Neuronal stem cell (in vitro differentiated cells): ENCODE data around the gene AVPI1. TPM values are rescaled to one million over a fixed set of nuclear protein-coding genes. Genes with fewer than 3 reads are reported as not detected.

Source experiments
- DNase-seq: peaks from one replicate; pipeline ENCODE4 v3.0.0-alpha.2; 2013; ENCODE audit warnings: low spot score
- H2AFZ ChIP-seq: one replicate; pipeline ENCODE4 v1.6.1; 2013; ENCODE audit warnings: mild to moderate bottlenecking, low read length, inconsistent platforms
- H2AK5ac ChIP-seq: 2 replicates; pipeline ENCODE4 v1.6.1; 2013; ENCODE audit warnings: low read depth, mild to moderate bottlenecking, inconsistent platforms, low read length, moderate library complexity, mixed read lengths
- H2BK120ac ChIP-seq: 2 replicates; pipeline ENCODE4 v1.6.1; 2013; ENCODE audit warnings: low read depth, mild to moderate bottlenecking, inconsistent platforms, low read length, moderate library complexity, mixed read lengths
- H2BK12ac ChIP-seq: one replicate; pipeline ENCODE4 v1.6.1; 2013; ENCODE audit warnings: low read length, inconsistent platforms
- H2BK15ac ChIP-seq: 2 replicates; pipeline ENCODE4 v1.6.1; 2013; ENCODE audit warnings: mild to moderate bottlenecking, low read length, inconsistent platforms, mixed read lengths
- H2BK5ac ChIP-seq: one replicate; pipeline ENCODE4 v1.6.1; 2013; ENCODE audit warnings: inconsistent platforms, mild to moderate bottlenecking, low read length, moderate library complexity
- H3K14ac ChIP-seq: one replicate; pipeline ENCODE4 v1.6.1; 2013; ENCODE audit warnings: low read length, inconsistent platforms
- H3K18ac ChIP-seq: 2 replicates; pipeline ENCODE4 v1.6.1; 2013; ENCODE audit warnings: low read length, inconsistent platforms
- H3K23ac ChIP-seq: 2 replicates; pipeline ENCODE4 v1.6.1; 2013; ENCODE audit warnings: low read depth, mild to moderate bottlenecking, mixed read lengths, low read length, inconsistent platforms; ENCODE audit not compliant: poor library complexity
- H3K27ac ChIP-seq: replicated peaks from 3 replicates; pipeline ENCODE4 v1.5.1; 2013; ENCODE audit warnings: low read length, inconsistent platforms
- H3K27me3 ChIP-seq, 3 experiments: 2 replicates each; pipeline ENCODE4 v1.6.1; 2013; ENCODE audit warnings: low read length in 3 of 3, mild to moderate bottlenecking in 2 of 3, inconsistent platforms in 1 of 3, low read depth in 1 of 3, mixed read lengths in 1 of 3, moderate library complexity in 1 of 3; ENCODE audit not compliant: control insufficient read depth in 3 of 3, insufficient read depth in 3 of 3
- H3K36me3 ChIP-seq, 2 donors: replicated peaks in 1 of 2; 2 replicates each; pipeline ENCODE4 v1.6.1; 2013; ENCODE audit warnings: low read length in 2 of 2; ENCODE audit not compliant: control insufficient read depth in 2 of 2, insufficient read depth in 2 of 2
- H3K4ac ChIP-seq: 2 replicates; pipeline ENCODE4 v1.6.1; 2013; ENCODE audit warnings: inconsistent platforms, mild to moderate bottlenecking, low read length, moderate library complexity
- H3K4me1 ChIP-seq, 2 donors: 1 replicate in 1 of 2; 2 replicates in 1 of 2; pipeline ENCODE4 v1.6.1; 2013; ENCODE audit warnings: low read length in 2 of 2, low read depth in 1 of 2; ENCODE audit not compliant: control insufficient read depth in 2 of 2, insufficient read depth in 1 of 2
- H3K4me2 ChIP-seq: one replicate; pipeline ENCODE4 v1.6.1; 2013; ENCODE audit warnings: mild to moderate bottlenecking, low read length, inconsistent platforms; ENCODE audit not compliant: insufficient read depth, poor library complexity, severe bottlenecking
- H3K4me3 ChIP-seq, 2 donors: 2 replicates each; pipeline ENCODE4 v1.5.1; 2013; ENCODE audit warnings: low read length in 2 of 2, mild to moderate bottlenecking in 2 of 2, inconsistent platforms in 1 of 2, moderate library complexity in 1 of 2
- H3K79me1 ChIP-seq: one replicate; pipeline ENCODE4 v1.6.1; 2013; ENCODE audit warnings: low read depth, mild to moderate bottlenecking, inconsistent platforms, low read length, moderate library complexity
- H3K9ac ChIP-seq: one replicate; pipeline ENCODE4 v1.6.1; 2013; ENCODE audit warnings: mild to moderate bottlenecking, low read depth, low read length, inconsistent platforms; ENCODE audit not compliant: poor library complexity
- H3K9me3 ChIP-seq, 2 donors: replicated peaks in 1 of 2; 2 replicates each; pipeline versions ENCODE3 to v1.6.1; 2013; ENCODE audit warnings: low read length in 2 of 2, mild to moderate bottlenecking in 2 of 2, inconsistent platforms in 1 of 2, low read depth in 1 of 2, mixed read lengths in 1 of 2, moderate library complexity in 1 of 2; ENCODE audit not compliant: control insufficient read depth in 2 of 2, insufficient read depth in 1 of 2
- H4K8ac ChIP-seq: one replicate; pipeline ENCODE4 v1.6.1; 2013; ENCODE audit warnings: low read depth, mild to moderate bottlenecking, inconsistent platforms, low read length, moderate library complexity
- H4K91ac ChIP-seq: one replicate; pipeline ENCODE4 v1.6.1; 2013; ENCODE audit warnings: low read length, low read depth, mild to moderate bottlenecking, inconsistent platforms; ENCODE audit not compliant: poor library complexity
- WGBS, 2 donors: extraction: QIAGEN DNeasy Blood & Tissue Kit; methylation state at CpG; one replicate each; pipeline ENCODE4 v1.1.7; 2013; ENCODE audit warnings: missing lambda C conversion rate in 2 of 2, mixed read lengths in 1 of 2; ENCODE audit not compliant: insufficient read length in 2 of 2, insufficient replicate concordance in 1 of 2; ENCODE audit errors: extremely low coverage in 2 of 2; 5-methylcytosine and 5-hydroxymethylcytosine counted together
- polyA plus RNA-seq, 2 experiments: library from polyadenylated mRNA; stranded (reverse); fragments of 200-250 nt; gene quantifications; one replicate each; pipeline ENCODE4 v1.2.3, GENCODE V29; 2013

Gene AVPI1, protein sequence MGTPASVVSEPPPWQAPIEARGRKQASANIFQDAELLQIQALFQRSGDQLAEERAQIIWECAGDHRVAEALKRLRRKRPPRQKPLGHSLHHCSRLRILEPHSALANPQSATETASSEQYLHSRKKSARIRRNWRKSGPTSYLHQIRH
- 3.1 TPM for polyA plus RNA-seq (2013, experiment 1 of 2)
- polyA plus RNA-seq (2013, experiment 2 of 2), result 3.0 TPM

DNA sequence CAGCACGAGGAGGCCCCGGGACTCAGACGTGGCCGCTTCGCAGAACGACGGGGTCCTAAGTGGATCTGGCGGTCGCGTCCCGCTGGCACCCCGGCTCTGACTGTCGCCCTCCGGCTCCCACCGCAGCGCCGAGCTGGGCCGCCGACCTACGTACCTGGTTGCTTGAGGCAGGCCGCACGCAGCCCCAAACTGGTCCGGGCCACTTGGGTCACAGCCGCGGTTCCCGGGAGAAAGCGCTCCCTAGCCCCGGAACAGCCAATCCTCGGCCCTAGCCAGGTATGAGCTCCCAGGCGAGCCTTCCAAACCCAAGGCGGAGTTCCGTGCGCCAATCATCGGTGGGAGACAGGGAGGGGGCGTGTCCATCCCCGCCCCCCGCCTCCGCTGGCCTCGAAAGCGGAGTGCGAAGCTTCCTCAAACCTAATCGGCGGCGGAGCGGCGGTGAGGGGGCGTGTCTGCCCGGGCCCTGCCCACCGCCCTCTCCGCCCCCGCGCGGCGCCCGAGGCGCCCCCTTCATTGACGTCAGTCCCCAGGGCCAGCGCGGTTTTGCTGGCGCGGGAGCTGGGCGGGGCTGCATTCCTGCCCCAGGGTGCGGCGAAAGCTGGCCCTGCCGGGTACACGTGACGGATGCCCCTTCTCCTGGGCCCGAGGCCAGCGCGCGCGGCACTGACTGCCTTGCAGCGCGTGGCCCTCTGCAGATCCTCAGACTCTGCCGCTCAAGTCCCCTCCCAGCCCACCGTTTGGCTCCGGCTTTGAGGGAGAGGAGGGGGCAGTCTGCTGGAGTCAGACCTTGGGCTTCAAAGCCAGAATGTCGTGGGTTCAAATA, at the start of gene AVPI1:
TSS of gene AVPI1 (minus strand) at position 280 of the 823 bp plus-strand sequence. CDS start 7,336 bp downstream, outside the sequence.
- H2AFZ ChIP-seq, result peak within 1 kb of the TSS; percentile 100
- H3K4me1 ChIP-seq, result peaks cover 8 to 10% of the 10 kb centered on the region in 2 donors
- DNase-seq, result peak; percentile 97
- no peak within 1 kb of the TSS for H4K91ac ChIP-seq
- peak within 1 kb of the TSS; percentile 36 for H2BK12ac ChIP-seq
- H2BK5ac ChIP-seq, result no peak within 1 kb of the TSS
- no peaks in the 10 kb centered on the region for H3K9me3 ChIP-seq
- H3K36me3 ChIP-seq, result no peaks in the 10 kb centered on the region
- H3K4me2 ChIP-seq, result peak within 1 kb of the TSS; percentile 90
- H3K79me1 ChIP-seq, result no peaks in the 10 kb centered on the region
- H3K27ac ChIP-seq, result peak within 1 kb of the TSS; percentile 59
- H3K14ac ChIP-seq, result no peak within 1 kb of the TSS
- H3K4ac ChIP-seq, result no peak within 1 kb of the TSS
- WGBS, 2 donors, result no CpG with 5 or more reads among the region's 78 CpGs
- H3K18ac ChIP-seq, result peak within 1 kb of the TSS; percentile 94
- peak within 1 kb of the TSS; percentile 68 to 96 for H3K4me3 ChIP-seq
- peak within 1 kb of the TSS; percentile 81 for H3K23ac ChIP-seq
- H2BK15ac ChIP-seq, result peak within 1 kb of the TSS; percentile 34
- H4K8ac ChIP-seq, result peak within 1 kb of the TSS; percentile 74
- no peak within 1 kb of the TSS for H2AK5ac ChIP-seq
- H2BK120ac ChIP-seq, result no peak within 1 kb of the TSS
- H3K27me3 ChIP-seq, result no peaks in the 10 kb centered on the region
- H3K9ac ChIP-seq, result peak within 1 kb of the TSS; percentile 92

DNA sequence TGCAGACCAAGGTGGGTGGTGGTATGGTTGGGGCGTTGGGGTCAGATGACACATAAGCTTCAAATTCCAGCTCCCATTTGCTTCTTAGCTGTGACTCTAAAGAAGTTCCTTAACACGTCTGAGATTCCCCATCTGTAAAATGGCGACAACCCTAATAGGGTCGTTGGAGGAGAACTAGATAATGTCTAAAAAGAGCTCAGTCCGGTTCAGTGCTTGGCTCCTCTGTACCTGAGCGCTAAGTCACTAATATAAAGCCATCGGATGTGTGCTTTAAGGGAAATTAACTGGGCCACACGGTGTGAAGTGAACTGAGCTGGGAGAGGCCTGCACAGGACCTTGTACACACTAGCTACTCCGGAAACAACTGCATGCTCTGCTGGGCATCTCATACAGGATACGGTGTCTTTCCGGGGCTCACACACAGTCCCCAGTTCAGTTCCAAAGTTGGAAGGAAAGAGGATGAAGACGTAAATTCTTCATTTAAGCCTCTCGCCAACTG, 49.4 kb upstream of the AVPI1 start:
- no peak overlapping the region for H3K14ac ChIP-seq
- H3K79me1 ChIP-seq, result peaks cover 7% of the 10 kb centered on the region
- H3K4me2 ChIP-seq, result no peak overlapping the region
- no peak overlapping the region for H4K91ac ChIP-seq
- no peak overlapping the region for H3K4ac ChIP-seq
- H4K8ac ChIP-seq, result no peak overlapping the region
- H2BK12ac ChIP-seq, result no peak overlapping the region
- peaks cover 6 to 26% of the 10 kb centered on the region in 2 donors for H3K36me3 ChIP-seq
- H3K27ac ChIP-seq, result no peak overlapping the region
- peaks cover 6 to 10% of the 10 kb centered on the region in 2 donors for H3K4me1 ChIP-seq
- H3K23ac ChIP-seq, result peak overlapping the region; percentile 83
- H3K9ac ChIP-seq, result no peak overlapping the region
- no peak overlapping the region for H2AK5ac ChIP-seq
- peaks cover 0 to 10% (median 6%) of the 10 kb centered on the region in 3 experiments for H3K27me3 ChIP-seq
- H3K18ac ChIP-seq, result peak overlapping the region; percentile 4
- peak overlapping the region; percentile 82 for H2AFZ ChIP-seq
- no peak for DNase-seq
- H3K4me3 ChIP-seq, result no peak overlapping the region
- no peak overlapping the region for H2BK5ac ChIP-seq
- no CpG with 5 or more reads among the region's 13 CpGs for WGBS, 2 donors
- peaks cover 6 to 11% of the 10 kb centered on the region in 2 donors for H3K9me3 ChIP-seq
- no peak overlapping the region for H2BK120ac ChIP-seq
- H2BK15ac ChIP-seq, result no peak overlapping the region

DNA sequence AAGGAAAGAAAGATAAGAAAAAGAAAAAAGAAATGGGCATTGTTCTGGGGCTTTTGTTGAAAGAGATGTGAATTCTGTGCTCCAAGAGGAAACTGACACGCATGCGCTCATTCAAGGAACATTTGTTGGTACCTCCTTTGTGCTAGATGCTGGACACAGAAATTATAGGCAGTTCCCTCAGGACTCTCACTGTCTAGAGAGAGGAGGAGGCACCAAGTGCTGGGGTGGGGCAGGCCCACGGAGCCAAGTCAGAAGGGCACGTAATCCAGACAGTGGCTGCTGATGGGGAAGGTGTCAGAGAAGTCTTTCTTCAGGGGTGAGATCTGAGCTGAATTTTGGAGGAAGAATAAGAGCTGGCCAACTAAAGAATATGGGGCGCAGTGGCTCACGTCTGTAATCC, 47.0 kb upstream of the AVPI1 start:
- DNase-seq, result no peak
- no peak overlapping the region for H2BK120ac ChIP-seq
- no peak overlapping the region for H2AFZ ChIP-seq
- WGBS, 2 donors, result no CpG with 5 or more reads among the region's 6 CpGs
- H3K9ac ChIP-seq, result no peak overlapping the region
- H3K9me3 ChIP-seq, result peaks cover 6 to 11% of the 10 kb centered on the region in 2 donors
- no peak overlapping the region for H3K14ac ChIP-seq
- H3K27ac ChIP-seq, result no peak overlapping the region
- H3K4ac ChIP-seq, result no peak overlapping the region
- peaks cover 0 to 10% (median 6%) of the 10 kb centered on the region in 3 experiments for H3K27me3 ChIP-seq
- H3K4me1 ChIP-seq, result peaks cover 6 to 10% of the 10 kb centered on the region in 2 donors
- no peak overlapping the region for H4K91ac ChIP-seq
- no peak overlapping the region for H3K4me3 ChIP-seq
- H2BK5ac ChIP-seq, result no peak overlapping the region
- H3K18ac ChIP-seq, result no peak overlapping the region
- H2BK12ac ChIP-seq, result no peak overlapping the region
- no peak overlapping the region for H2BK15ac ChIP-seq
- H3K79me1 ChIP-seq, result peaks cover 7% of the 10 kb centered on the region
- no peak overlapping the region for H3K4me2 ChIP-seq
- no peak overlapping the region for H4K8ac ChIP-seq
- H3K23ac ChIP-seq, result no peak overlapping the region
- peaks cover 0 to 6% of the 10 kb centered on the region in 2 donors for H3K36me3 ChIP-seq
- no peak overlapping the region for H2AK5ac ChIP-seq

DNA sequence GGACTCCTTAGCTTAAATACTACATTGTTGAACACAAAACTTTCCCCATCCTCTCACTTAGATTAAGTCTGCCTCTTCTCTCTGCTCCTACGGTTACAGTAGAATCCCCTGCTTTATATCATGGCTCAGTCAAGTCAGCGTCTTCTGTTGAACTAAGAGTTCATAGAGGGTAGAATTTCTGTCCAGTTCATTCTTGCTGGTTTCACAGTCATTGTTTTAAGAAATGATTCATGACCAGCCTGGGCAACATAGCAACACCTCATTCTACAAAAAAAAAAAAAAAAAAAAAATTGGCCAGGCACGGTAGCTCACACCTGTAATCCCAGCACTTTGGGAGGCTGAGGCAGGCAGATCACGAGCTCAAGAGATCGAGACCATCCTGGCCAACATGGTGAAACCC, 46.2 kb upstream of the AVPI1 start:
- no peak overlapping the region for H3K23ac ChIP-seq
- H3K27me3 ChIP-seq, result peaks cover 0 to 10% (median 6%) of the 10 kb centered on the region in 3 experiments
- H3K79me1 ChIP-seq, result peaks cover 4% of the 10 kb centered on the region
- peaks cover 6 to 8% of the 10 kb centered on the region in 2 donors for H3K4me1 ChIP-seq
- H3K4me2 ChIP-seq, result no peak overlapping the region
- no peak overlapping the region for H4K8ac ChIP-seq
- H3K36me3 ChIP-seq, result no peaks in the 10 kb centered on the region
- no CpG with 5 or more reads among the region's 5 CpGs for WGBS, 2 donors
- DNase-seq, result no peak
- no peak overlapping the region for H2BK12ac ChIP-seq
- no peak overlapping the region for H2AK5ac ChIP-seq
- H2BK15ac ChIP-seq, result no peak overlapping the region
- no peak overlapping the region for H4K91ac ChIP-seq
- no peak overlapping the region for H3K4ac ChIP-seq
- no peak overlapping the region for H2AFZ ChIP-seq
- H3K4me3 ChIP-seq, result no peak overlapping the region
- no peak overlapping the region for H2BK5ac ChIP-seq
- H3K27ac ChIP-seq, result no peak overlapping the region
- peaks cover 6 to 11% of the 10 kb centered on the region in 2 donors for H3K9me3 ChIP-seq
- H3K9ac ChIP-seq, result no peak overlapping the region
- H2BK120ac ChIP-seq, result no peak overlapping the region
- H3K14ac ChIP-seq, result no peak overlapping the region
- no peak overlapping the region for H3K18ac ChIP-seq
